H9 (cell line): Measurements from ENCODE around the gene CACNA1D. TPM values are rescaled to one million over a fixed set of nuclear protein-coding genes. Genes with fewer than 3 reads are reported as not detected.

Experiments used
- DNase-seq: peaks from one replicate; pipeline ENCODE4 v3.0.0-alpha.2; 2017
- H2AFZ ChIP-seq: one replicate; pipeline ENCODE4 v1.6.1; 2013; ENCODE audit warnings: mild to moderate bottlenecking, low read length, control low read depth, moderate library complexity
- H2AK5ac ChIP-seq: 2 replicates; pipeline ENCODE4 v1.6.1; 2013; ENCODE audit warnings: low read length, control low read depth, mixed read lengths; ENCODE audit not compliant: insufficient read length
- H2BK120ac ChIP-seq: one replicate; pipeline ENCODE4 v1.6.1; 2013; ENCODE audit warnings: low read depth, mild to moderate bottlenecking, low read length, control low read depth, inconsistent platforms; ENCODE audit not compliant: poor library complexity, severe bottlenecking
- H2BK12ac ChIP-seq: 2 replicates; pipeline ENCODE4 v1.6.1; 2013; ENCODE audit warnings: low read length, control low read depth, mixed read lengths, low read depth; ENCODE audit not compliant: insufficient read length
- H2BK15ac ChIP-seq: 2 replicates; pipeline ENCODE4 v1.6.1; 2013; ENCODE audit warnings: low read depth, low read length, control low read depth
- H2BK20ac ChIP-seq: one replicate; pipeline ENCODE4 v1.6.1; 2013; ENCODE audit warnings: low read depth, mild to moderate bottlenecking, low read length, control low read depth, inconsistent platforms; ENCODE audit not compliant: poor library complexity, severe bottlenecking
- H2BK5ac ChIP-seq: 2 replicates; pipeline ENCODE4 v1.6.1; 2013; ENCODE audit warnings: low read length, control low read depth, mixed read lengths; ENCODE audit not compliant: insufficient read length
- H3K14ac ChIP-seq: 2 replicates; pipeline ENCODE4 v1.6.1; 2013; ENCODE audit warnings: low read length, control low read depth; ENCODE audit not compliant: insufficient read depth
- H3K18ac ChIP-seq: 2 replicates; pipeline ENCODE4 v1.6.1; 2013; ENCODE audit warnings: low read depth, mild to moderate bottlenecking, mixed read lengths, low read length, control low read depth; ENCODE audit not compliant: insufficient read length
- H3K23ac ChIP-seq: 2 replicates; pipeline ENCODE4 v1.6.1; 2013; ENCODE audit warnings: low read length, control low read depth, mixed read lengths, low read depth; ENCODE audit not compliant: insufficient read length
- H3K23me2 ChIP-seq: 2 replicates; pipeline ENCODE4 v1.6.1; 2013; ENCODE audit warnings: low read depth, mild to moderate bottlenecking, mixed read lengths, low read length, control low read depth; ENCODE audit not compliant: insufficient read length, poor library complexity, severe bottlenecking
- H3K27ac ChIP-seq: 2 replicates; pipeline ENCODE4 v1.5.1; 2013; ENCODE audit warnings: low read length, control low read depth, mixed read lengths, low read depth; ENCODE audit not compliant: insufficient read length
- H3K27me3 ChIP-seq: 2 replicates; pipeline ENCODE4 v1.6.1; 2013; ENCODE audit warnings: low read length, control low read depth, inconsistent platforms; ENCODE audit not compliant: insufficient read depth
- H3K4ac ChIP-seq: 2 replicates; pipeline ENCODE4 v1.6.1; 2013; ENCODE audit warnings: low read depth, mild to moderate bottlenecking, control low read depth, inconsistent platforms, low read length, moderate library complexity
- H3K4me1 ChIP-seq: 2 replicates; pipeline ENCODE4 v1.6.1; 2013; ENCODE audit warnings: low read length, control low read depth, inconsistent platforms; ENCODE audit not compliant: insufficient read depth
- H3K4me2 ChIP-seq: 2 replicates; pipeline ENCODE4 v1.6.1; 2013; ENCODE audit warnings: low read length, control low read depth, mixed read lengths; ENCODE audit not compliant: insufficient read length, insufficient read depth
- H3K56ac ChIP-seq: 2 replicates; pipeline ENCODE4 v1.6.1; 2013; ENCODE audit warnings: low read depth, mild to moderate bottlenecking, mixed read lengths, low read length, control low read depth; ENCODE audit not compliant: insufficient read length
- H3K79me1 ChIP-seq: 2 replicates; pipeline ENCODE4 v1.6.1; 2013; ENCODE audit warnings: low read depth, mild to moderate bottlenecking, moderate library complexity, low read length, control low read depth, inconsistent platforms; ENCODE audit not compliant: insufficient read depth, poor library complexity, severe bottlenecking
- H3K79me2 ChIP-seq: 2 replicates; pipeline ENCODE4 v1.6.1; 2013; ENCODE audit warnings: low read length, control low read depth, inconsistent platforms; ENCODE audit not compliant: insufficient read depth
- H3K9ac ChIP-seq: 2 replicates; pipeline ENCODE4 v1.6.1; 2013; ENCODE audit warnings: low read length, control low read depth, mixed read lengths; ENCODE audit not compliant: insufficient read length; ENCODE audit errors: extremely low read depth
- H3K9me3 ChIP-seq: one replicate; pipeline ENCODE4 v1.6.1; 2013; ENCODE audit warnings: low read depth, low read length, inconsistent platforms; ENCODE audit not compliant: control insufficient read depth
- H3T11ph ChIP-seq: one replicate; pipeline ENCODE4 v1.6.1; 2013; ENCODE audit warnings: mild to moderate bottlenecking, low read length, control low read depth, inconsistent platforms
- H4K20me1 ChIP-seq: one replicate; pipeline ENCODE4 v1.6.1; 2013; ENCODE audit not compliant: control insufficient read depth, insufficient read length, insufficient read depth
- H4K5ac ChIP-seq: 2 replicates; pipeline ENCODE4 v1.6.1; 2013; ENCODE audit warnings: low read depth, mild to moderate bottlenecking, mixed read lengths, low read length, control low read depth; ENCODE audit not compliant: insufficient read length
- H4K8ac ChIP-seq: replicated peaks from 2 replicates; pipeline ENCODE4 v1.6.1; 2013; ENCODE audit warnings: low read length, control low read depth, mixed read lengths, low read depth; ENCODE audit not compliant: insufficient read length
- H4K91ac ChIP-seq: 2 replicates; pipeline ENCODE4 v1.6.1; 2013; ENCODE audit warnings: low read depth, mild to moderate bottlenecking, moderate library complexity, mixed read lengths, low read length, control low read depth; ENCODE audit not compliant: insufficient read length
- H3K27ac Mint-ChIP-seq, 3 experiments: 2 replicates in 2 of 3; 3 replicates in 1 of 3; pipeline ENCODE4 v1.8.0; 2020 to 2021; ENCODE audit warnings: mixed read lengths in 3 of 3, mild to moderate bottlenecking in 1 of 3, moderate library complexity in 1 of 3
- H3K27me3 Mint-ChIP-seq: 2 replicates; pipeline ENCODE4 v1.8.0; 2021; ENCODE audit warnings: low read depth, mild to moderate bottlenecking, moderate library complexity, mixed read lengths
- H3K36me3 Mint-ChIP-seq, 3 experiments: 2 replicates in 2 of 3; 3 replicates in 1 of 3; pipeline ENCODE4 v1.8.0; 2020 to 2021; ENCODE audit warnings: low read depth in 3 of 3, mixed read lengths in 3 of 3; ENCODE audit not compliant: insufficient read depth in 1 of 3
- H3K4me1 Mint-ChIP-seq, 2 experiments: 2 replicates each; pipeline ENCODE4 v1.8.0; 2020; ENCODE audit warnings: mixed read lengths in 2 of 2
- H3K4me3 Mint-ChIP-seq, 2 experiments: 2 replicates in 1 of 2; 3 replicates in 1 of 2; pipeline ENCODE4 v1.8.0; 2020 to 2021; ENCODE audit warnings: mild to moderate bottlenecking in 2 of 2, mixed read lengths in 2 of 2, moderate library complexity in 1 of 2
- H3K9me3 Mint-ChIP-seq, 2 experiments: 2 replicates in 1 of 2; 3 replicates in 1 of 2; pipeline ENCODE4 v1.8.0; 2020; ENCODE audit warnings: mild to moderate bottlenecking in 2 of 2, mixed read lengths in 2 of 2, moderate library complexity in 1 of 2
- WGBS: extraction: QIAGEN DNeasy Blood & Tissue Kit; methylation state at CpG from one replicate; pipeline ENCODE4 v1.1.7; 2013; ENCODE audit warnings: missing lambda C conversion rate, low lambda C conversion rate, mixed read lengths; ENCODE audit not compliant: insufficient read length; ENCODE audit errors: extremely low coverage; 5-methylcytosine and 5-hydroxymethylcytosine counted together
- total RNA-seq: library from RNA; stranded (reverse); gene quantifications from 2 replicates; pipeline ENCODE4 v1.2.1, GENCODE V29; 2021
- TF ChIP-seq, protein P1 (sequence below): fragments of 200-600 bp; sonication (generic); conservative IDR thresholded peaks from 3 replicates; pipeline ENCODE4 v1.8.0; 2021; ENCODE audit warnings: antibody characterized with exemption, mild to moderate bottlenecking

Gene CACNA1D
- total RNA-seq, 1 experiment from 2014 or later, result 3.5 TPM

DNA sequence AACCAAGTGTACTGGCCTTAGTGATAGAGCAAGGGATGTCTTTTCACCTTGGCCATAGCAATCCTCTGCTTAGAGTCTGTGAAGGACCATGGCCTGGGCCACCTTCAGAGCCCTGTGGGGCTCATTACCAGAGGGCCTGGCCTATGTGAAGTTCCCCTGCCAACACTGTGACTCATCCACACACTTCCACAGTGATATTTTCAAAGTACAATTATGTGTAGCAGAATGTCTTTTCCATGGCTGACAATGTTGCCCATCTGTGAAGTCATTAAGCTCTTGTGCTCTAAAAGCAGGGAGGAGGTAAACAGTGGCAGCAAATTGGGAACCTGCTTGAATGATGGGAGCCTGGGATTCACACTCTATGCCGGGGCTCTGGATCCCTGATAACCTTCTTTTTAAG is 12.2 kb upstream of the CACNA1D start:
- H3K9me3 Mint-ChIP-seq, result no peaks in the 10 kb centered on the region
- Histone ChIP-seq H4K91ac (no peak overlapping the region), H2BK20ac (no peak overlapping the region), H3K4ac (no peak overlapping the region), H3K27ac (no peak overlapping the region), H3K4me2 (no peak overlapping the region), H3K18ac (no peak overlapping the region), H2AK5ac (no peak overlapping the region), H2BK15ac (no peak overlapping the region), H3K4me1 (no peaks in the 10 kb centered on the region), H3K9ac (no peak overlapping the region), H4K20me1 (no peaks in the 10 kb centered on the region), H3K23me2 (no peaks in the 10 kb centered on the region), H2BK120ac (no peak overlapping the region), H4K5ac (no peak overlapping the region), H3T11ph (no peak overlapping the region), H2BK12ac (no peak overlapping the region), H3K79me1 (no peaks in the 10 kb centered on the region), H3K56ac (no peak overlapping the region), H3K79me2 (no peaks in the 10 kb centered on the region), H2BK5ac (no peak overlapping the region), H3K23ac (no peak overlapping the region), H4K8ac (no peak overlapping the region), H3K9me3 (no peaks in the 10 kb centered on the region), H3K14ac (no peak overlapping the region), H3K27me3 (no peaks in the 10 kb centered on the region), H2AFZ (no peak overlapping the region)
- no peak overlapping the region for H3K27ac Mint-ChIP-seq
- WGBS, result no CpG with 5 or more reads among the region's 1 CpG
- no peaks in the 10 kb centered on the region for H3K36me3 Mint-ChIP-seq
- TF ChIP-seq, protein P1, sequence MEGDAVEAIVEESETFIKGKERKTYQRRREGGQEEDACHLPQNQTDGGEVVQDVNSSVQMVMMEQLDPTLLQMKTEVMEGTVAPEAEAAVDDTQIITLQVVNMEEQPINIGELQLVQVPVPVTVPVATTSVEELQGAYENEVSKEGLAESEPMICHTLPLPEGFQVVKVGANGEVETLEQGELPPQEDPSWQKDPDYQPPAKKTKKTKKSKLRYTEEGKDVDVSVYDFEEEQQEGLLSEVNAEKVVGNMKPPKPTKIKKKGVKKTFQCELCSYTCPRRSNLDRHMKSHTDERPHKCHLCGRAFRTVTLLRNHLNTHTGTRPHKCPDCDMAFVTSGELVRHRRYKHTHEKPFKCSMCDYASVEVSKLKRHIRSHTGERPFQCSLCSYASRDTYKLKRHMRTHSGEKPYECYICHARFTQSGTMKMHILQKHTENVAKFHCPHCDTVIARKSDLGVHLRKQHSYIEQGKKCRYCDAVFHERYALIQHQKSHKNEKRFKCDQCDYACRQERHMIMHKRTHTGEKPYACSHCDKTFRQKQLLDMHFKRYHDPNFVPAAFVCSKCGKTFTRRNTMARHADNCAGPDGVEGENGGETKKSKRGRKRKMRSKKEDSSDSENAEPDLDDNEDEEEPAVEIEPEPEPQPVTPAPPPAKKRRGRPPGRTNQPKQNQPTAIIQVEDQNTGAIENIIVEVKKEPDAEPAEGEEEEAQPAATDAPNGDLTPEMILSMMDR, result no peak
- no peak for DNase-seq
- H3K27me3 Mint-ChIP-seq, result peaks cover 12% of the 10 kb centered on the region
- peaks cover 0 to 3% of the 10 kb centered on the region in 2 experiments; a peak in 2 of 4 replicates for H3K4me1 Mint-ChIP-seq
- H3K4me3 Mint-ChIP-seq, result no peak overlapping the region
